ENCODE measurements around the gene NDE1.

Gene NDE1

DNA sequence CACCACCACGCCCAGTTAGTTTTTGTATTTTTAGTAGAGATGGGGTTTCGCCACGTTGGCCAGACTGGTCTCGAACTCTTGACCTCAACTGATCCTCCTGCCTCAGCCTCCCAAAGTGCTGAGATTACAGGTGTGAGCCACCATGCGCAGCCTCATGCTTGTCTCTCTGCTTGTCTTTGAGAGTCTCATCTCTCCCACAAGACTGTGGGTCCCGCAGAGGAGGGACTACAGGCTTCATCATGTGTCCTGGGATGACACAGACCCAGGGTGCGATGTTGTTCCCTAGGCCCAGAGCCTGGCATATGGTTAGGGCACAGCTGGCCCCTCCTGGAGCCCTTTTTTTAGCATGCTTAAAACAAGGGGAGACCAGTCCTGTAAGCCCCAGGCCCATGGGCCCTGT is 101.9 kb downstream of the NDE1 start:
- no peaks in the 10 kb centered on the region for H3K9me2 ChIP-seq (replicated peaks; ENCODE audit: insufficient read depth, low read length)
- TF ChIP-seq EZH2 (optimal IDR thresholded peaks at IDR 0.05; ENCODE audit: low read depth, low read length) (no peak), EZH2phosphoT487 (IDR thresholded peaks at IDR 0.05; ENCODE audit: low read length) (no peak)
- TF ChIP-seq, protein P1, sequence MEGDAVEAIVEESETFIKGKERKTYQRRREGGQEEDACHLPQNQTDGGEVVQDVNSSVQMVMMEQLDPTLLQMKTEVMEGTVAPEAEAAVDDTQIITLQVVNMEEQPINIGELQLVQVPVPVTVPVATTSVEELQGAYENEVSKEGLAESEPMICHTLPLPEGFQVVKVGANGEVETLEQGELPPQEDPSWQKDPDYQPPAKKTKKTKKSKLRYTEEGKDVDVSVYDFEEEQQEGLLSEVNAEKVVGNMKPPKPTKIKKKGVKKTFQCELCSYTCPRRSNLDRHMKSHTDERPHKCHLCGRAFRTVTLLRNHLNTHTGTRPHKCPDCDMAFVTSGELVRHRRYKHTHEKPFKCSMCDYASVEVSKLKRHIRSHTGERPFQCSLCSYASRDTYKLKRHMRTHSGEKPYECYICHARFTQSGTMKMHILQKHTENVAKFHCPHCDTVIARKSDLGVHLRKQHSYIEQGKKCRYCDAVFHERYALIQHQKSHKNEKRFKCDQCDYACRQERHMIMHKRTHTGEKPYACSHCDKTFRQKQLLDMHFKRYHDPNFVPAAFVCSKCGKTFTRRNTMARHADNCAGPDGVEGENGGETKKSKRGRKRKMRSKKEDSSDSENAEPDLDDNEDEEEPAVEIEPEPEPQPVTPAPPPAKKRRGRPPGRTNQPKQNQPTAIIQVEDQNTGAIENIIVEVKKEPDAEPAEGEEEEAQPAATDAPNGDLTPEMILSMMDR (IDR thresholded peaks at IDR 0.05; ENCODE audit: low read length): no peak
- H3K4me1 ChIP-seq (ENCODE audit: low read length): no peaks in the 10 kb centered on the region
- H3K4me3 ChIP-seq (ENCODE audit: low read length): no peak overlapping the region
- H3F3A ChIP-seq (ENCODE audit: insufficient read depth, low read length): no peaks in the 10 kb centered on the region
- H3K4me2 ChIP-seq (ENCODE audit: low read depth, low read length): no peak overlapping the region
- no peak for DNase-seq
- H3K36me3 ChIP-seq (replicated peaks; ENCODE audit: insufficient read depth, low read length): no peaks in the 10 kb centered on the region
- no peak overlapping the region for H3K9ac ChIP-seq (ENCODE audit: low read length)
- no peak overlapping the region for H3K27ac ChIP-seq (ENCODE audit: low read length)
- H2AFZ ChIP-seq (ENCODE audit: low read length): no peak overlapping the region
- H3K9me3 ChIP-seq (replicated peaks; ENCODE audit: insufficient read depth, low read length): no peaks in the 10 kb centered on the region
- H4K20me1 ChIP-seq (ENCODE audit: insufficient read depth, low read length): no peaks in the 10 kb centered on the region
- no peaks in the 10 kb centered on the region for H3K79me2 ChIP-seq (ENCODE audit: low read length)
- no peaks in the 10 kb centered on the region for H3K27me3 ChIP-seq (replicated peaks; ENCODE audit: insufficient read depth, low read length)

DNA sequence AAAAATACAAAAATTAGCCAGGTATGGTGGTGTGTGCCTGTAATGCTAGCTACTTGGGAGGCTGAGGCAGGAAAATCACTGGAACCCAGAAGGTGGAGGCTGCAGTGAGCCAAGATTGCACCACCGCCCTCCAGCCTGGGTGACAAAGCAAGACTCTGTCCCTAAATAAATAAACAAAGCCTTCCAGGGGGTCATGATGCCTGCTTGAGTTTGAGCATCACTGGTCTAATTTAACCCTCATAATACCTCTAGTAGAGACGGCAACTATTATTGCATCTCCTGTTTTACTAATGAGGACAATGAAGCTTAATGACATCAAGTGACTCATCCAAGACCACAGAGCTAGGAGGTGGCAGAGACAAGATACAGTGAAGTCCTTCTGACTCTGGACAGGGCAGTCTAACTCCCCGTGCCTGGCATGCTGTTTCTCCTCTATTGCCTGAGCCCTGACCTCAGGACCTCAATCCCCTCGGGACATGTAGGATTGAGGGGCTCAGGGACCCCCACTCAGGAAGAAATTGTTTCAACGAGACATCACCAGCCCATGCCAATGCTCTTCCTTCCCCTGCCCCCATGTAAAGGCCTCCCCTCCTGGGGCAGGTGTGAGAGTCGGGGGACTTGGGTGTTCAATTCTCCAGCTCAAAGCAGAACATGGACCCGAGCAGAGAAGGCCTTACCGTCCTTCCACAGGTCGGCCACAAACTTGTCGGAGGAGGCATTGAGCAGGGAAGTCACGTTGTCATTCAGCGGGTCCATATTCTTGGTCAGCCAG is 102.9 kb downstream of the NDE1 start:
- no peak for DNase-seq
- H3K4me3 ChIP-seq (ENCODE audit: low read length): no peak overlapping the region
- H3K9me2 ChIP-seq (replicated peaks; ENCODE audit: insufficient read depth, low read length): no peaks in the 10 kb centered on the region

DNA sequence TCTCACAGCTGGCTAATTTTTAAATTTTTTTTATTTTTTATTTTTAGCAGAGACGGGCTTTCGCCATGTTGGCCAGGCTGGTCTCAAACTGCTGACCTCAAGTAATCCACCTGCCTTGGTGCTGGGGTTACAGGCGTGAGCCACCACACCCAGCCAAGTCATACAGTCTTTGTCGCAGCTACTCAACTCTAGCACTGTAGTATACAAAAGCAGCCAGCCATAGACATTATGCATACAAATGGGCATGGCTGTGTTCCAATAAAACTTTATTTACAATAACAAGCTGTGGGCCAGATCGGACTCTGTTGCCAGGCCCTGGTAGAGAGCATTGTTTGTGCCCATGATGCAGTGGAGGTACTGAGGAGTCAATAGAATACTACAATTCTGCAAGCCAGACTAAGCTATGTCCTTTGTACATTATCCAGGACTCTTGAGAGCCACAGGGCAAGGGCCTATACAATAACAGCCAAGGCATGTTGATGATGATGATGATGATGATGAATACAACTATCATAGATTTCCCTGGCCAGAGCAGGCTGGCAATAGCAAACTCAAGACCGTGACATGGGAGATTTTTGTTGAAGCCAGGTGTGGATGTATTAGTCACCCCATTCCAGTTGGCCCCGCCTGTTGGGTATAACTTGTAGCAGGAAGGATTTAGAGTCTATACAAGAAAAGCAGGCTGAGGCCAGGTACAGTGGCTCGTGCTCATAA is 104.9 kb downstream of the NDE1 start:
- Histone ChIP-seq H3F3A (ENCODE audit: insufficient read depth, low read length) (no peaks in the 10 kb centered on the region), H3K9me2 (replicated peaks; ENCODE audit: insufficient read depth, low read length) (no peaks in the 10 kb centered on the region), H3K4me2 (ENCODE audit: low read depth, low read length) (no peak overlapping the region), H3K9me3 (replicated peaks; ENCODE audit: insufficient read depth, low read length) (no peaks in the 10 kb centered on the region), H3K9ac (ENCODE audit: low read length) (no peak overlapping the region), H3K27ac (ENCODE audit: low read length) (no peak overlapping the region), H3K27me3 (replicated peaks; ENCODE audit: insufficient read depth, low read length) (no peaks in the 10 kb centered on the region), H3K4me1 (ENCODE audit: low read length) (no peaks in the 10 kb centered on the region), H3K79me2 (ENCODE audit: low read length) (no peaks in the 10 kb centered on the region), H4K20me1 (ENCODE audit: insufficient read depth, low read length) (no peaks in the 10 kb centered on the region), H3K4me3 (ENCODE audit: low read length) (no peak overlapping the region), H2AFZ (ENCODE audit: low read length) (no peak overlapping the region), H3K36me3 (replicated peaks; ENCODE audit: insufficient read depth, low read length) (no peaks in the 10 kb centered on the region)
- TF ChIP-seq EZH2 (optimal IDR thresholded peaks at IDR 0.05; ENCODE audit: low read depth, low read length): no peak
- TF ChIP-seq EZH2phosphoT487 (IDR thresholded peaks at IDR 0.05; ENCODE audit: low read length): no peak
- TF ChIP-seq, protein P1 (IDR thresholded peaks at IDR 0.05; ENCODE audit: low read length): no peak
- DNase-seq: no peak

More for the DNA sequence above, 102.9 kb downstream of the NDE1 start:
- TF ChIP-seq, protein P1 (IDR thresholded peaks at IDR 0.05; ENCODE audit: low read length): no peak
- Histone ChIP-seq H3K4me1 (ENCODE audit: low read length) (no peaks in the 10 kb centered on the region), H3K9me3 (replicated peaks; ENCODE audit: insufficient read depth, low read length) (no peaks in the 10 kb centered on the region), H2AFZ (ENCODE audit: low read length) (no peak overlapping the region), H3K9ac (ENCODE audit: low read length) (no peak overlapping the region), H3K27ac (ENCODE audit: low read length) (no peak overlapping the region), H3K36me3 (replicated peaks; ENCODE audit: insufficient read depth, low read length) (no peaks in the 10 kb centered on the region), H3K4me2 (ENCODE audit: low read depth, low read length) (no peak overlapping the region), H3F3A (ENCODE audit: insufficient read depth, low read length) (no peaks in the 10 kb centered on the region), H4K20me1 (ENCODE audit: insufficient read depth, low read length) (no peaks in the 10 kb centered on the region), H3K27me3 (replicated peaks; ENCODE audit: insufficient read depth, low read length) (no peaks in the 10 kb centered on the region), H3K79me2 (ENCODE audit: low read length) (no peaks in the 10 kb centered on the region)
